ENCODE results near the gene SDK2. TPM values are rescaled to one million over a fixed set of nuclear protein-coding genes. Genes with fewer than 3 reads are reported as not detected.

Gene SDK2
- total RNA-seq, 1 donor from 2014 or later = 12.3 TPM

- Mint-ChIP-seq H3K27me3 (ENCODE audit: unreplicated experiment) (peaks cover 6% of the 10 kb centered on the region), H3K27ac (ENCODE audit: unreplicated experiment) (peak overlapping the region; percentile 33), H3K9me3 (ENCODE audit: unreplicated experiment) (peaks cover 3% of the 10 kb centered on the region), H3K4me3 (ENCODE audit: unreplicated experiment) (peak overlapping the region; percentile 19), H3K4me1 (ENCODE audit: low read depth, unreplicated experiment) (peaks cover 33% of the 10 kb centered on the region), H3K36me3 (ENCODE audit: unreplicated experiment) (peaks cover 4% of the 10 kb centered on the region)
- no peak for DNase-seq
- no peak for TF ChIP-seq CTCF (IDR thresholded peaks at IDR 0.05; ENCODE audit: partially characterized antibody, unreplicated experiment)
These were observed 110.5 kb downstream of the SDK2 start for GRCh38 chr17:73533781-73534180.

GRCh38 chr17:73533127-73533526 lies 111.1 kb downstream of the SDK2 start:
- H3K9me3 Mint-ChIP-seq (ENCODE audit: unreplicated experiment) = peaks cover 3% of the 10 kb centered on the region
- H3K4me1 Mint-ChIP-seq (ENCODE audit: low read depth, unreplicated experiment) = peaks cover 36% of the 10 kb centered on the region
- peaks cover 6% of the 10 kb centered on the region for H3K27me3 Mint-ChIP-seq (ENCODE audit: unreplicated experiment)
- peaks cover 4% of the 10 kb centered on the region for H3K36me3 Mint-ChIP-seq (ENCODE audit: unreplicated experiment)
- no peak for DNase-seq
- TF ChIP-seq CTCF (IDR thresholded peaks at IDR 0.05; ENCODE audit: partially characterized antibody, unreplicated experiment) = no peak
- H3K27ac Mint-ChIP-seq (ENCODE audit: unreplicated experiment) = no peak overlapping the region
- no peak overlapping the region for H3K4me3 Mint-ChIP-seq (ENCODE audit: unreplicated experiment)

- H3K27me3 Mint-ChIP-seq (ENCODE audit: unreplicated experiment) = peaks cover 9% of the 10 kb centered on the region
- peaks cover 35% of the 10 kb centered on the region for H3K4me1 Mint-ChIP-seq (ENCODE audit: low read depth, unreplicated experiment)
- peaks cover 4% of the 10 kb centered on the region for H3K36me3 Mint-ChIP-seq (ENCODE audit: unreplicated experiment)
- DNase-seq = no peak
- no peak for TF ChIP-seq CTCF (IDR thresholded peaks at IDR 0.05; ENCODE audit: partially characterized antibody, unreplicated experiment)
- peaks cover 3% of the 10 kb centered on the region for H3K9me3 Mint-ChIP-seq (ENCODE audit: unreplicated experiment)
- peak overlapping the region; percentile 10 for H3K27ac Mint-ChIP-seq (ENCODE audit: unreplicated experiment)
- no peak overlapping the region for H3K4me3 Mint-ChIP-seq (ENCODE audit: unreplicated experiment)
These were observed 111.8 kb downstream of the SDK2 start for GRCh38 chr17:73532421-73532901.

GRCh38 chr17:73531158-73531557 lies 113.1 kb downstream of the SDK2 start:
- Mint-ChIP-seq H3K27me3 (ENCODE audit: unreplicated experiment) (peaks cover 9% of the 10 kb centered on the region), H3K36me3 (ENCODE audit: unreplicated experiment) (peaks cover 4% of the 10 kb centered on the region), H3K4me3 (ENCODE audit: unreplicated experiment) (no peak overlapping the region), H3K27ac (ENCODE audit: unreplicated experiment) (no peak overlapping the region), H3K4me1 (ENCODE audit: low read depth, unreplicated experiment) (peaks cover 36% of the 10 kb centered on the region), H3K9me3 (ENCODE audit: unreplicated experiment) (peaks cover 3% of the 10 kb centered on the region)
- DNase-seq = no peak
- TF ChIP-seq CTCF (IDR thresholded peaks at IDR 0.05; ENCODE audit: partially characterized antibody, unreplicated experiment) = no peak

GRCh38 chr17:73528679-73529078 lies 115.6 kb downstream of the SDK2 start:
- peaks cover 2% of the 10 kb centered on the region for H3K9me3 Mint-ChIP-seq (ENCODE audit: unreplicated experiment)
- H3K36me3 Mint-ChIP-seq (ENCODE audit: unreplicated experiment) = no peaks in the 10 kb centered on the region
- H3K27me3 Mint-ChIP-seq (ENCODE audit: unreplicated experiment) = peaks cover 4% of the 10 kb centered on the region
- no peak overlapping the region for H3K27ac Mint-ChIP-seq (ENCODE audit: unreplicated experiment)
- DNase-seq = no peak
- no peak for TF ChIP-seq CTCF (IDR thresholded peaks at IDR 0.05; ENCODE audit: partially characterized antibody, unreplicated experiment)
- H3K4me1 Mint-ChIP-seq (ENCODE audit: low read depth, unreplicated experiment) = peaks cover 26% of the 10 kb centered on the region
- H3K4me3 Mint-ChIP-seq (ENCODE audit: unreplicated experiment) = no peak overlapping the region

Data from glutamatergic neuron (in vitro differentiated cells).